Spleen (tissue), 11 donors: ENCODE measurements around the gene LSM7. TPM values are rescaled to one million over a fixed set of nuclear protein-coding genes. Genes with fewer than 3 reads are reported as not detected.

ENCODE experiments used
- DNase-seq: peaks from one replicate; pipeline ENCODE4 v3.0.0-alpha.2; 2020
- H3K27ac ChIP-seq, 8 donors: fragments of 200-600 bp; sonication (generic) in 7 of 8; 1 replicate in 4 of 8; 2 replicates in 4 of 8; pipeline versions ENCODE4 v1.5.0 to v1.8.0; 2016 to 2021; ENCODE audit warnings: inconsistent platforms in 4 of 8, mild to moderate bottlenecking in 4 of 8, moderate library complexity in 1 of 8
- H3K27me3 ChIP-seq, 7 donors: fragments of 200-600 bp; sonication (generic) in 6 of 7; replicated peaks in 1 of 7; 1 replicate in 4 of 7; 2 replicates in 3 of 7; pipeline versions ENCODE4 v1.5.0 to v1.8.0; 2016 to 2021; ENCODE audit warnings: inconsistent platforms in 3 of 7, mild to moderate bottlenecking in 1 of 7
- H3K36me3 ChIP-seq, 6 donors: fragments of 200-600 bp; sonication (generic) in 5 of 6; 1 replicate in 4 of 6; 2 replicates in 2 of 6; pipeline versions ENCODE4 v1.5.0 to v1.8.0; 2016 to 2021; ENCODE audit warnings: inconsistent platforms in 2 of 6
- H3K4me1 ChIP-seq, 6 donors: fragments of 200-600 bp; sonication (generic) in 5 of 6; 1 replicate in 3 of 6; 2 replicates in 3 of 6; pipeline versions ENCODE4 v1.5.0 to v1.8.0; 2016 to 2021; ENCODE audit warnings: inconsistent platforms in 3 of 6
- H3K4me3 ChIP-seq, 8 donors: fragments of 200-600 bp; sonication (generic) in 7 of 8; 1 replicate in 4 of 8; 2 replicates in 4 of 8; pipeline versions ENCODE4 v1.5.0 to v1.8.0; 2016 to 2021; ENCODE audit warnings: inconsistent platforms in 4 of 8, mild to moderate bottlenecking in 4 of 8, moderate library complexity in 2 of 8
- H3K9me3 ChIP-seq, 8 donors: fragments of 200-600 bp; sonication (generic) in 7 of 8; 1 replicate in 4 of 8; 2 replicates in 4 of 8; pipeline versions ENCODE4 v1.5.0 to v1.8.0; 2016 to 2021; ENCODE audit warnings: inconsistent platforms in 4 of 8
- CTCF ChIP-seq, 11 experiments: fragments of 200-600 bp in 7 of 11; fragments of 450-650 bp in 4 of 11; sonication (generic) in 4 of 11; IDR thresholded peaks in 8 of 11; conservative IDR thresholded peaks in 3 of 11; 1 replicate in 7 of 11; 2 replicates in 4 of 11; pipeline versions ENCODE4 v1.4.0 to v1.8.0; 2016 to 2021; ENCODE audit warnings: antibody characterized with exemption in 11 of 11, inconsistent platforms in 4 of 11, mild to moderate bottlenecking in 1 of 11
- POLR2A ChIP-seq, 3 donors: fragments of 450-650 bp; IDR thresholded peaks; one replicate each; pipeline ENCODE4 v1.5.1; 2017; ENCODE audit warnings: antibody characterized with exemption in 3 of 3, mild to moderate bottlenecking in 1 of 3
- POLR2AphosphoS5 ChIP-seq, 3 donors: sonication (generic); formaldehyde crosslinking; IDR thresholded peaks; one replicate each; pipeline ENCODE4 v1.5.1; 2017; ENCODE audit warnings: antibody characterized with exemption in 3 of 3
- WGBS, 5 donors: extraction: QIAGEN DNeasy Blood & Tissue Kit in 3 of 5; methylation state at CpG; one replicate each; pipeline versions ENCODE4 v1.1.5 to v1.1.7; 2013 to 2018; 5-methylcytosine and 5-hydroxymethylcytosine counted together
- intact Hi-C: fragments of 100-400 bp; cut with DNase I; formaldehyde crosslinking; loops from one replicate; pipeline ENCODE4 v1.15.0; 2023; ENCODE audit warnings: low total_unique reads
- polyA plus RNA-seq, 3 donors: library from polyadenylated mRNA; stranded (reverse); fragments of 200-250 nt; gene quantifications; one replicate each; pipeline ENCODE4 v1.2.1, GENCODE V29; 2013
- total RNA-seq, 7 donors: library from RNA; depleted of rRNA in 3 of 7; stranded (reverse); fragments of >200 nt in 3 of 7; fragmentation: NEBNext Ultra II Directional in 4 of 7; extraction: Animal tissue kit (Norgen Biotek cat#: 25700) in 4 of 7; gene quantifications; one replicate each; pipeline versions ENCODE4 v1.1.0 to v1.2.1, GENCODE V29; 2016 to 2021
- donor health status: healthy with polysubstance abuse.
- donor health status: DM: no; HTN: no; CAD: no; lungs with moderate emphysema.
- donor health status: DM: no; HTN: no; CAD: no.
- donor health status: Bipolar disorder and iron deficiency.
- donor health status: healthy.
- donor health status: DM: no; HTN: no; CAD: no.
- donor health status: DM: yes; HTN: yes; CAD: no.

The LSM7 gene
- total and polyA plus RNA-seq, 10 donors: 60.7 to 524 (median 111) TPM

DNA sequence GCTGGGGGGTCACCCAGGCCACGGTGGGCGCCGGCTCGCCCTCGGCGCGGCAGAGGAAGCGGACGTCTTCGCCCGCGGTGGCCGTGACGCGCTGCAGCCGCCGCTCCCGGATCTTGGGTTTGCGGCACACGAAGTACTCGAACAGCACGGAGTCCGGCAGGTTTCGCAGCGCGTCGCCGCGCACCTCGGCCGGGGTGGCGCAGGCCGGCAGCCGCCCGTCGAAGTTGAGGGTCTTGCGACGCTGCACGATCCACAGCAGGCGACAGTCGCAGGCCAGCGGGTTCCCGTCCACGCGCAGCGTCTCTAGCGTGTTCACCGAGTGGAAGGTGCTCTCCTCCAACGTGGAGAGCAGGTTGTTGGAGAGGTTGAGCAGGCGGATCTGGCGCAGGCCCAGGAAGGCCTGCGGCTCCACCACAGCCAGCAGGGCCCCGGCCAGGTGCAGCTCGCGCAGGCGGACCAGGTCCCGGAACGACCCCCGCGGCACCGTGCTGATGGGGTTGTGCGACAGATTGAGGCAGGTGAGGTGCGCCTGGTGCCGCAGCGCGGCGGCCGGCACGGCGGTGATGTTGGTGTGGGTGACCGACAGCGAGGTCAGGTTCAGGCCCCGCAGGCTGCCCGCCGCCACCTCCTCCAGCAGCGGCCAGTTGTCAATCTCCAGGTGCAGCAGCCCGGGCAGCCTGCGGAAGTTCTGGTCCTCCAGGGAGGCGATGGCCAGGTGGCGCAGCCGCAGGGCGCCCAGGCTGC is 37.8 kb downstream of the LSM7 start:
- peaks cover 0 to 46% (median 3%) of the 10 kb centered on the region in 6 donors for H3K36me3 ChIP-seq
- peaks cover 0 to 61% (median 34%) of the 10 kb centered on the region in 7 donors for H3K27me3 ChIP-seq
- no peaks in the 10 kb centered on the region for H3K9me3 ChIP-seq
- WGBS, 5 donors: 0 to 2% (median 2%) methylated on average over 13 to 82 of the region's 82 CpGs
- peak overlapping the region; percentile 78 to 99 (median 92) for H3K27ac ChIP-seq
- intact Hi-C loops: no loop called here
- peak overlapping the region; percentile 25 to 86 (median 75) for H3K4me3 ChIP-seq
- H3K4me1 ChIP-seq: peaks cover 21 to 100% (median 76%) of the 10 kb centered on the region in 6 donors
- peak; percentile 90 for DNase-seq
- peak in 2 of 3 donors; percentile 10 to 61 for TF ChIP-seq POLR2AphosphoS5 (IDR thresholded peaks at IDR 0.05)
- no peak for TF ChIP-seq CTCF (IDR thresholded peaks at IDR 0.05 in 8 of 11, conservative IDR thresholded peaks at IDR 0.05 in 3 of 11)

- peaks cover 21 to 100% (median 71%) of the 10 kb centered on the region in 6 donors for H3K4me1 ChIP-seq
- WGBS, 5 donors: 0 to 1% (median 0%) methylated on average over 21 to 74 of the region's 74 CpGs
- peak; percentile 94 for DNase-seq
- no peaks in the 10 kb centered on the region for H3K9me3 ChIP-seq
- peak overlapping the region; percentile 78 to 99 (median 92) for H3K27ac ChIP-seq
- peak; percentile 61 to 87 (median 73) for TF ChIP-seq POLR2AphosphoS5 (IDR thresholded peaks at IDR 0.05)
- TF ChIP-seq POLR2A (IDR thresholded peaks at IDR 0.05): no peak
- intact Hi-C loops: no loop called here
- H3K27me3 ChIP-seq: peaks cover 0 to 61% (median 34%) of the 10 kb centered on the region in 7 donors
- H3K4me3 ChIP-seq: peak overlapping the region; percentile 25 to 86 (median 75)
- H3K36me3 ChIP-seq: peaks cover 0 to 38% (median 3%) of the 10 kb centered on the region in 6 donors
These were observed 38.5 kb downstream of the LSM7 start for GRCh38 chr19:2289714-2290435.

DNA sequence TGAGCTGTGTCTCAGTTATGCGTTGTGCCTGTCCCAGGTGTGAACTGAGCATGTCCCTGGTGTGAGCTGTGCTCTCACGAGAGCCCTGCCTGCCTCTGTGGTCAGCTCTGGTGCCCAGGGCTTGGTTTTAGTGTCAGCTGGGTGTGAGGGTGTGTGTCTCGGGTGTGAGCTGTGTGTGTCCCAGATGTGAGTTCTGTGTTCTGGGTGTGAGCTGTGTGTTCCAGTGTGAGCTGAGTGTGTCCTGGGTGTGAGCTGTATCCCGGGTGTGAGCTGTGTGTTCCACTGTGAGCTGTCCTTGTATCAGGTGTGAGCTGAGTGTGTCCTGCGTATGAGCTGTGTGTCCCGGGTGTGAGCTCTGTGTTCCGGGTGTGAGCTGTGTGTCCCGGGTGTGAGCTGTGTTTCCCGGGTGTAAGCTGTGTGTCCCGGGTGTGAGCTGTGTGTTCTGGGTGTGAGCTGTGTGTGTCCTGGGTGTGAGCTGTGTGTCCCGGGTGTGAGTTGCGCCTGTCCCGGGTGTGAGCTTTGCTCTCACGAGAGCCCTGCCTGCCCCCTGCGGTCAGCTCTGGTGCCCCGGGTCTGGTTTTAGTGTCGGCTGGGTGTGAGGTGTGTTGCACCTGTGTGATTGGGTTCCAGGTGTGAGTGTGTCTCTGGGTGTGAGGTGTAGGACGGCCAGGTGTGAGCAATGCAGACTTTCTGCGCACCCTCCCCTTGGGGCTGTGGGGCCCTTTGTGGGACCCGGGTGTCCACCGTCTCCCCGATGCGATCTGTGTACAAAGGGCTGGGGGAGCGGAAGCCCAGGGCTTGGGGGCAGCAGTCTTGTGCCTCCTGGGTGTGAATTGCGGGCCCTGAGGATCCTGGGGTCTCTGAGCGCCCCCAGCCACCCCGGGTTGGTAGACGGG is 39.3 kb downstream of the LSM7 start:
- WGBS, 5 donors: 19 to 48% (median 29%) methylated on average over 17 to 28 of the region's 28 CpGs
- peak overlapping the region; percentile 78 to 99 (median 92) for H3K27ac ChIP-seq
- peaks cover 21 to 100% (median 65%) of the 10 kb centered on the region in 6 donors for H3K4me1 ChIP-seq
- peaks cover 0 to 30% (median 3%) of the 10 kb centered on the region in 6 donors for H3K36me3 ChIP-seq
- H3K4me3 ChIP-seq: peak overlapping the region; percentile 25 to 86 (median 75)
- H3K27me3 ChIP-seq: peaks cover 0 to 53% (median 34%) of the 10 kb centered on the region in 7 donors
- no peak for TF ChIP-seq POLR2AphosphoS5 (IDR thresholded peaks at IDR 0.05)
- no peak for TF ChIP-seq POLR2A (IDR thresholded peaks at IDR 0.05)
- TF ChIP-seq CTCF (IDR thresholded peaks at IDR 0.05 in 8 of 11, conservative IDR thresholded peaks at IDR 0.05 in 3 of 11): no peak
- no peak for DNase-seq
- no peaks in the 10 kb centered on the region for H3K9me3 ChIP-seq
- intact Hi-C loops: no loop called here

GRCh38 chr19:2288338-2288817 is 40.0 kb downstream of the LSM7 start:
- 72 to 89% (median 76%) methylated on average over 9 to 17 of the region's 17 CpGs for WGBS, 5 donors
- peak; percentile 84 for DNase-seq

More at GRCh38 chr19:2288338-2288817, 40.0 kb downstream of the LSM7 start:
- Histone ChIP-seq H3K9me3 (no peaks in the 10 kb centered on the region), H3K36me3 (peaks cover 0 to 23% (median 3%) of the 10 kb centered on the region in 6 donors), H3K4me1 (peaks cover 21 to 100% (median 59%) of the 10 kb centered on the region in 6 donors), H3K27me3 (peaks cover 0 to 47% (median 34%) of the 10 kb centered on the region in 7 donors), H3K4me3 (peak overlapping the region in 1 of 8 donors; percentile 85), H3K27ac (peak overlapping the region in 7 of 8 donors; percentile 91 to 99 (median 93))
- TF ChIP-seq CTCF (IDR thresholded peaks at IDR 0.05 in 8 of 11, conservative IDR thresholded peaks at IDR 0.05 in 3 of 11) (no peak), POLR2AphosphoS5 (IDR thresholded peaks at IDR 0.05) (peak in 1 of 3 donors; percentile 37), POLR2A (IDR thresholded peaks at IDR 0.05) (no peak)
- intact Hi-C loops: no loop called here
